B cell (primary cell): Measurements from ENCODE around the gene ETV6.

Experiments used
- CTCF ChIP-seq: fragments of 200-600 bp; IDR thresholded peaks from one replicate; pipeline ENCODE4 v1.8.0; 2022; ENCODE audit warnings: antibody characterized with exemption, mild to moderate bottlenecking
- EZH2 ChIP-seq: IDR thresholded peaks from 2 replicates; pipeline ENCODE4 v1.6.1; 2012; ENCODE audit warnings: borderline replicate concordance, low read depth, mild to moderate bottlenecking, moderate library complexity, low read length; ENCODE audit not compliant: insufficient read depth, poor library complexity, severe bottlenecking

- TF ChIP-seq EZH2, result no peak
- TF ChIP-seq CTCF, result no peak
Measured at GRCh38 chr12:11709513-11709912, 60.0 kb downstream of the ETV6 start.
